Measurements from ENCODE around the gene KLK5. TPM values are rescaled to one million over a fixed set of nuclear protein-coding genes. Genes with fewer than 3 reads are reported as not detected.
"Not testable (repeated sequence)": the region's sequence is repeated elsewhere in the genome, so short reads cannot be mapped to it uniquely, and the experiment has no call there.

The KLK5 gene
- total RNA-seq, 1 donor from 2014 or later, result 3.4 TPM

GRCh38 chr19:50897191-50897607 is 55.6 kb downstream of the KLK5 start:
- Histone ChIP-seq H3K27me3 (ENCODE audit: control insufficient read depth, insufficient read depth, low read length) (no peaks in the 10 kb centered on the region), H3K4me3 (ENCODE audit: low read depth, low read length) (no peak overlapping the region), H3K36me3 (ENCODE audit: control insufficient read depth, insufficient read depth, low read length) (no peaks in the 10 kb centered on the region)
- TF ChIP-seq CTCF (IDR thresholded peaks at IDR 0.05; ENCODE audit: insufficient read depth, low read length, severe bottlenecking), result no peak
- DNase-seq (ENCODE audit: low read depth), result no peak
- FAIRE-seq, result no peak

GRCh38 chr19:50896591-50897190 is 56.1 kb downstream of the KLK5 start:
- FAIRE-seq (peak; percentile 92), DNase-seq (ENCODE audit: low read depth) (peak; percentile 85)
- no peaks in the 10 kb centered on the region for H3K27me3 ChIP-seq (ENCODE audit: control insufficient read depth, insufficient read depth, low read length)
- no peak for TF ChIP-seq CTCF (IDR thresholded peaks at IDR 0.05; ENCODE audit: insufficient read depth, low read length, severe bottlenecking)
- H3K4me3 ChIP-seq (ENCODE audit: low read depth, low read length), result no peak overlapping the region
- H3K36me3 ChIP-seq (ENCODE audit: control insufficient read depth, insufficient read depth, low read length), result no peaks in the 10 kb centered on the region

GRCh38 chr19:50896089-50896590 is 56.7 kb downstream of the KLK5 start:
- FAIRE-seq; H3K4me3 ChIP-seq (ENCODE audit: low read depth, low read length); H3K36me3 ChIP-seq (ENCODE audit: control insufficient read depth, insufficient read depth, low read length); H3K27me3 ChIP-seq (ENCODE audit: control insufficient read depth, insufficient read depth, low read length); DNase-seq (ENCODE audit: low read depth): not testable (repeated sequence)

GRCh38 chr19:50894478-50895356 is 58.1 kb downstream of the KLK5 start:
- no peaks in the 10 kb centered on the region for H3K36me3 ChIP-seq (ENCODE audit: control insufficient read depth, insufficient read depth, low read length)
- no peak overlapping the region for H3K4me3 ChIP-seq (ENCODE audit: low read depth, low read length)
- no peak for TF ChIP-seq CTCF (IDR thresholded peaks at IDR 0.05; ENCODE audit: insufficient read depth, low read length, severe bottlenecking)
- no peaks in the 10 kb centered on the region for H3K27me3 ChIP-seq (ENCODE audit: control insufficient read depth, insufficient read depth, low read length)
- no peak for DNase-seq (ENCODE audit: low read depth)
- no peak for FAIRE-seq

Other genes with a start within 250 kb of the KLK5 start
- gene SHANK1, start 233.2 kb downstream of the KLK5 start, total RNA-seq, result under 0.01 TPM in 1 of 2 replicates, not detected in the other
- gene CLEC11A, start 229.7 kb downstream of the KLK5 start, total RNA-seq, result 0.26 TPM in 2 replicates
- not detected in 2 replicates for gene GPR32, start 182.6 kb downstream of the KLK5 start, total RNA-seq
- not detected in 2 replicates for gene ACP4, start 162.6 kb downstream of the KLK5 start, total RNA-seq
- not detected in 2 replicates for gene KLK1, start 129.3 kb downstream of the KLK5 start, total RNA-seq
- not detected in 2 replicates for gene KLK15, start 119.5 kb downstream of the KLK5 start, total RNA-seq
- gene KLK3, start 98.1 kb downstream of the KLK5 start, total RNA-seq, result not detected in 2 replicates
- 0.53 TPM in 1 of 2 replicates, not detected in the other for gene KLK2, start 79.6 kb downstream of the KLK5 start, total RNA-seq
- not detected in 2 replicates for gene KLK4, start 41.6 kb downstream of the KLK5 start, total RNA-seq
- gene KLK6, start 16.6 kb upstream of the KLK5 start, total RNA-seq, result 0.26 TPM in 2 replicates
- 3.9 and 20.0 TPM in 2 replicates for gene KLK7, start 30.9 kb upstream of the KLK5 start, total RNA-seq
- gene KLK8, start 48.6 kb upstream of the KLK5 start, total RNA-seq, result 7.6 and 91.1 TPM in 2 replicates
- gene KLK10, start 66.7 kb upstream of the KLK5 start, total RNA-seq, result 6.6 and 28.0 TPM in 2 replicates
- gene KLK11, start 73.6 kb upstream of the KLK5 start, total RNA-seq, result 1.6 and 52.0 TPM in 2 replicates
- gene KLK12, start 82.0 kb upstream of the KLK5 start, total RNA-seq, result 26.1 TPM in 1 of 2 replicates, not detected in the other
- 0.26 and 0.51 TPM in 2 replicates for gene KLK13, start 112.1 kb upstream of the KLK5 start, total RNA-seq
- not detected in 2 replicates for gene KLK14, start 129.8 kb upstream of the KLK5 start, total RNA-seq
- gene CTU1, start 155.4 kb upstream of the KLK5 start, total RNA-seq, result 7.3 and 7.6 TPM in 2 replicates
- not detected in 2 replicates for gene SIGLEC9, start 171.9 kb upstream of the KLK5 start, total RNA-seq
- not detected in 2 replicates for gene SIGLEC7, start 189.3 kb upstream of the KLK5 start, total RNA-seq

All from bronchial epithelial cell (primary cell).